HG02885 (cell line): ENCODE data around the gene FAM228B.

Experiments used
- ATAC-seq: cut with Tn5 transposase; IDR thresholded peaks from one replicate; pipeline ENCODE4 v1.9.1; 2021; ENCODE audit warnings: mild to moderate bottlenecking; ENCODE audit not compliant: unreplicated experiment, poor library complexity

Gene FAM228B

DNA sequence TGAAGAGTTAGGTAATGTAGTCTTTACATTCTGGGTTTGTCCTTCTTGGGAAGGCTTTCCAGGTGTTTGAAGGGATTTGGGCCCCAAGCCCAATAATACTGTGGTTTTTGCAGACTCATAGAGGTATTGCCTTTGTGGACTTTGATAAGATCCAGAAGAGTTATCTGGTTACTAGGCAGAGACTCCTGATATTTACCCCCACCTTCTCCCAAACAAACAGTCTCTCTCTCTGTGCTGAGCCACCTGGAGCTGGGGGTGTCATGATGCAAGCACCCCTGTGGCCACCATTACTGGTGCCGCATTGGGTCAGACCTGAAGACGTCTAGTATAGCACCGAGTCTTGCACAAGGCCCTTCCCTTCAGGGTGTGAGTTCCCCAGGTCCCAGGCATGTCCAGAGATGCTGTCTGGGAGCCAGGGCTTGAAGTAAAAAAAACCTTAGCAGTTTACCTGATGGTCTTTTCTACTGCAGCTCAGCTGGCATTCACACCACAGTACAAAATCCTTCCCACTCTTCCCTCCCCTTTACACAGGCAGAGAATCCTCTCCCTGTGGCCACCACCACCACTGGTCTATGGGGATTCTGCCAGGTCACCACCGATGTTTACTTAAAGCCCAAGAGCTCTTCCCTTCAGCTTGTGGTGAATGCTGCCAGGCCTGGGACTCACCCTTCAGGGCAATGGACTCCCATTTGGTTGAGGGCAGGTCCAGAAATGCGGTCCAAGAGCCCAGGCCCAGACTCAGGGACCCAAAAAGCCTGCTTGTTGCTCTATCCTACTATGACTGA, 29.3 kb downstream of the FAM228B start:
- ATAC-seq = no peak

DNA sequence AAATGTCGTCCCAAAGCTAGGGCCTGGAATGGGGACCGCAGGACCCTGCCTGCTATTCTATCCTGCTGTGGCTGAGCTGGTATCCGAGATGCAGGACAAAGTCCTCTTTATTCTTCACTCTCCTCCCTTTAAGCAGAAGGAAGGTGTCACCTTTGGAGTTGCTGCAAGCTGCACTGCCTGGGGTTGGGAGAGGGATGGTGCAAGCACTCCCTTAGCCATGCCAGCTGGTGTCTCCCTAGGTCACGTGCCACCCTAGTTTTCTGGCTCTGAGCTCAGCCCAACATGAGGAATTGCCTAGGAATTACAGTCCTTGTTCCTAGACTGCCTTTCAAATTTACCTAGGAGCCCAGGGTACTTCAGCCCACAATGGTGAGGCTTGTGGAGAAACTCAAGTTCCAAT, 30.2 kb downstream of the FAM228B start:
- no peak for ATAC-seq

DNA sequence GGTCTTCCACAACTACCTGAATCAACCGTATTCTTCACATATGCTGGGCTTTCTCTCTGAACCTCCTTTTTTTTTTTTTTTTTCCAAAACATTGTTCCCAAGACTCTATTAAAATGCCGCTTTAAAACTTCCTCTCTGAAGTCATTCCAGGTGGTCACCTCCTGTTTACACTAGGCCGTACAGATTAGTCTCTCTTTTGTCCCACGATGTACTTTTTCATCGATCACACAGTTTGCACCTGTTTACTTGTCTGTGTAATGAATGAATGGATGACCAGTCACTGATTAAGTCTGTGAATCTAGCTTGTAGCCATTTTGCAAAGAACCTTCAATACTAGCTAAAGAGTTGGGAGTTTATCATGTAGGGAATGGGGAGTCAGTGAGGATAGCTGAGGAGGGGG, 34.9 kb downstream of the FAM228B start:
- ATAC-seq = no peak

DNA sequence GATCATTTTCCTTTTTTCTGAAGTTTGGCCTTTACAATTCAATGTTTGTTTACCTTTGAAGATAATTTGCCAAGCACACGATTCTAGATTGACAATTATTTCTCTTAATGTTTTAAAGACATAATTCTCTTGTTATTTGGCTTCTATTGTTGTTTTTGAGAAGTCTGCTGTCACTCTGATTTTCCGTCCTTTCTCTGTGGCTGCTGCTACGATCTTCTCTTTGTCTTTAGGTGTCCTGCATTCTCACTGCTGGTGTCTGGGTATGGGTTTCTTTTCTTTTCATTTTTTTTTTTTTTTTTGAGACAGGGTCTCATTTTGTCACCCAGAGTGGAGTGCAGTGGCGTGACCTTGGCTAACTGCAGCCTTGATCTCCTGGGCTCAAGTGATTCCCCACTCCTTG, 36.4 kb downstream of the FAM228B start:
- ATAC-seq = no peak

DNA sequence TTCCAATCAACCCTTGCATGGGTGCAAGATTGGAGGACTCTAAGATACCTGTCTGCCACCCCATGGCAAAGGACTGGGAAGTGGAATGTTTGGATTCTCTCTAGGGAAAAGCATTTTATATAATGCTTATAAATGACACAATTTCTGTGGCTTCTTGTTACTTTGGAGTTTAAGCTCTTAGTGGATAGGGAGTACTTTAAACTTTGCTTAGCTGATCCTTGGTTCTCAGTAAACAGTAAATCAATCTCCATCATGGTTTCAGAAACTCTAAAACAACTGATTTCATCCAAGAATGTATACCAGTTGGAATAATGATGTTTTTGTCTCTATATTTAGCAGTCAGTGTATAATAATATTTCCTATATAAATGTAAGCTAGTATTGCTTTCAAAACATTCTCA, 37.5 kb downstream of the FAM228B start:
- ATAC-seq = no peak

DNA sequence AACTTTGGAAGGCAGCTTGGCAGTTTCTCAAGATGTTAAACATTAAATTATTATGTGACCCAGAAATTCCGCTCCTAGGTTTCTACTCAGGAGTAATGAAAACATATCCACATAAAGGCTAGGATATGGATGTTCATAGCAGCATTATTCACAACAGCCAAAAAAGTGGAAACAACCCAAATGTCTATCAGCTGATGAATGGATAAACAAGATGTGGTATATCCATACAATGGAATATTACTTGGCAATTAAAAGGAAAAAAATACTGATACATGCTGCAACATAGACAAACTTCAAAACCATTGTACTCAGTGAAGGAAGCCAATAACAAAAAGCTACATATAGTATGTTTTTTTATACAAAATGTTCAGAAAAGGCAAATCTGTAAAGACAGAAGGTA, 39.2 kb downstream of the FAM228B start:
- no peak for ATAC-seq

DNA sequence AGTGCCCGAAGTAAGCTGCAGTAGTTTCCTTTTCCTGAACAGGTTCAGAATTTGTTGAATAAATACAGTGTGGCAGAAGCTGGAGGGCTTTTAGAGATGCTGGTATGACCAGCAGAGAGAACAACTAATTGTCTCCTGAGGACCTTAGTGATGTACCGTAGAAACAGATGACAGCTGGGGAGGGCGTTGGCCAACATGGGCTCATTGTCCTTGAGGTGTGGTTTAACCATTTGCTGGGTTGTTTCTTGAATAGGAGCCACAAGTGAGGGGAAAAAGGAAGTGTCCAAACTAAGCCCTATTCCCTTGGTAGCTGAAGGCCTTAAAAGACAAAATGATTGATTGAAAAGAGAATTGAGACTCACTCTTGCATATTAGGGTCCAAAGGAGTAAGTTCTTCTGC, 39.9 kb downstream of the FAM228B start:
- ATAC-seq = no peak

DNA sequence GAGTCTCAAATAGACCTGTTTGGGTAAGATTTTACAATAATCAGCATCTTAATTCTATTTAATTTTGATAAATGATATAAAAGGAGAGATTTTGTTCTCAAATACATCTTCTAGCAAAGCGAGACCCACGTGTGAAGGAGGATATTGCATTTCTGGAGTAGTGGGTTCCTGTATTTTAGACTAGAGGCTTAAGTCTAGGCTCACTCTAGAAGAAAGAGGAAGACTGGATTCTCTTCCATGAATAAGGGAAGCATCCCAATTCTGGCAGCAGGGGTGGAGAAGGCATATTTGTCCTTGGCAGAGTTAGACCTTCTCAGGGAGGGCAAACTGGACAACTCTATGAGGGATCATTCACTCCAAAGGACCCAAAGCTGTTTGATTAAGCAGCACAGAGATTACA, 40.3 kb downstream of the FAM228B start:
- ATAC-seq = no peak

DNA sequence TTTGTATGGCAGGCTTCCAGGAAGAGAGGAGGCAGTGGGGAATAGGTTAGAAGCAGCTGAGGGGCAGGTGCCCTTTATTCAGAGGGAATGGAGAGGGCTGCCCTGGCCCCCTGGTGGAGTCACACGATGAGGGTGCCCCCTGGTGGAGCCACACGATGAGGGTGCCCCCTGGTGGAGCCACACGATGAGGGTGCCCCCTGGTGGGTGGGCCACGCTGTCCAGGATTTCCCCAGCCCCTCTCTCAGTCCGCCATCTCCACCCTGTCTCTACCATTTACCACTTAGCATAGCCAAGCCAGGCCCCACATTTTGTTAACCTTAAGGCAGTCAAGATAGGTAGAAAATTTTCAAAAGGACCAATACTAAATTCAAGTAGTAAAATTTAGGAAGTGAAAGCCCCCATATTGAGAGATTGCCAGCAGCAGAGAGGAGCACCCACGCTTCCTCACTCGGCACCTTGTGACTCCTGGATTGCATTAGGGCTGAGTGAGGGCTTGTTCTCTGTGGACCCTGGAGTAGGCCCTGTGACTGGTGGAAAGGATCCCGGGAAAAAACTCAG, 41.2 kb downstream of the FAM228B start:
- ATAC-seq = peak; percentile 86

DNA sequence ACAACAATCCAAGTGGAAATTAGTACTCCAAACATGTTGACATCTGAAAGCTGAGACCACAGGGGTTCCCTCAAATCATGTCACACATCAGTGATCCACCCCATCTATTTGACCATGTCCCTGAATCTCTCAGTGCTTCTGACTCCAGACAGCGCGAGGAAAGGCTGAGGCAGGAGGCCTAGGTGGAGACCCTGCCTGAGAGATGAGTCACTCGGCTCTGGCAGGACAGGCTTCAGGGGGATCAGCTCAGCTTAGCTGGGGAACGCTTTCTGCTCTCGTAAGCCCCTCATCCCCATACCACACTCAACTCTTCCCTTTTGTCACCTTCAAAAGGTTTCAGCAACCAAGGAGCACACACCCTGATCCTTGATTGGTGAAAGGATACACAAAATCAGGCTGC, 45.8 kb downstream of the FAM228B start:
- ATAC-seq = no peak

DNA sequence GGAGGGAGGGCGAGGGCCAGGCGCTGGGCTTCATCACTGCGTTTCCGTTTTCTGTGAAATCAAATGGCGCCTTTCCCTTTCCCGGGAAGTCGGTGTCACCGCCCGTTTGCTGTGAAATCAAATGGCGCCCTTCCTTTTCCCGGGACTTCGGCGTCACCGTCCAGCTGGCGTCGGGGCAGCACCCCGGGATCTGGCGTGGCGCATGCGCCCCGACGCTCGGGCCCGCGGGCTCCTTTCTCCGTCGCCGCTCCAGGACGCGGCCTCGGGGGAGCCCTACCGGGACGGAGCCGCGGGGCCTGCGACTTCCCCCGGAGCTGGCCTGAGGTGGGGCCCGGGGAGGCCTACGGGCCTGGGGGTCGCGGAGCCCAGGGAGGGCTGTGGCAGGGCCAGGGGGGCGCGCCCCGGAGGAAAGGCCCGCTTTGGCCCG, 51.6 kb downstream of the FAM228B start, which contains the start of gene FAM228A:
Gene FAM228A, plus strand, starts transcription at position 203 of the 427 bp plus-strand sequence. CDS start 428 bp downstream, outside the sequence.
- ATAC-seq = no peak

DNA sequence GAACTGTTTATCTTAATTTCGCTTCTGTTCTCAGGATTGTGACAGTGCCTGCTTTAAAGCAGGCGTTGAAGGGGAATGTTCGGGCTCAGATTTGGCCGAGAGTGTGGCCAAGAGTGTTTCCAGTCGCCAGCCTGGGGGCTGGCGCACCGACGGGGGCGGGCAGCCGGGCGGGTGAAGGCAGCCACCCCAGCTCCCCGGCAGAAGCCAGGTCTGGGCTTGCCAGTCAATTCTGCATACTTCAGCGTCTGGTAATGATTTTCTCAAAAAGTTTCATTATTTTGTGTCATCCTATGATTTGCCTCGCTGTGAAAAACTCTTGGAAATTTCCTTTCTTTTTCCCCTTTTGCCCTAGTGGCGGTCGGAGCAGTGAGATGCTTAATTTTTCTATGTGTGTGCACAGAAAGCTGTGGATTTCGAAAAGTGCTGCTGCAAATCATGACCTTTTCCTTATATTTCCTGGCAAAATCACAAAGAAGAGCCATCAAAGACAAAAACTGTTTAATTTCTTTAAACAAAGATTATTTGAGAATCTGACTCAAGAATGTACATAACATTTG, 52.4 kb downstream of the FAM228B start:
- no peak for ATAC-seq

DNA sequence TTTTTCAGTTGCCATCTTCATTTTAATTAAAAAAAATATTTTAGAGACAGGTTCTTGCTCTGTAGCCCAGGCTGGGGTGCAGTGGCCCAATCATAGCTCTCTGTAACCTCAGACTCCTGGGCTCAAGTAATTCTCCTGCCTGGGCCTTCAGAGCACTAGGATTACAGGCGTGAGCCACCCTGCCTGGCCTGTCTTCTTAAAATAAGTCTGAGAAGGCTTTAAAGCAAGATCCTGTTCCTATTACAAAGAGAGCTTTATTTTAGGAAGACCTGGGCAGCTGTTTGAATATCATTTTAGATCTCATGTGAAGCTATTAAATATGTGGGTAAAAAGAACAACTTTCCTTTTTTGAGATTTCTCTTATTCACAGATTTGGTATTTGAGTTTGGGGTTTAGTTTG, 53.1 kb downstream of the FAM228B start:
- no peak for ATAC-seq

DNA sequence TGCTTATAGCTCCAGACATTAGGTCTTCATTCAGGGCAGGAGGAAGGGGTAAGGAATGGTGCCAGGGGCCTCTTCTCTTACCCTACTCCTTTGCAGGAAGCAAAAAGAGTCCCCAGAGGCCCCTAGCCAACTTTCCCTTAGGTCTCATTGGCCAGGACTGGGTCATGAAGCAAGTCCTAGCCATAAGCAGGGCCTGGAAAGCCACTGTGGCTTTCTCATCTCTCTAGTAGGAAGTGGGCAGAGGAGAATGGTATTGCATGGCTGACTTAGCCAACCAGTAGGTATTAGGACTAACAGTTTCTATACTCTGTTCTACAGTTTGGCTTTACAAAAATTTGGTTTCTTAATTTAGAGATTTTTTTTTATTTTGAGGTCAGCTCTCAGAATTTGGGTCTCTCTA, 56.4 kb downstream of the FAM228B start:
- ATAC-seq = no peak

DNA sequence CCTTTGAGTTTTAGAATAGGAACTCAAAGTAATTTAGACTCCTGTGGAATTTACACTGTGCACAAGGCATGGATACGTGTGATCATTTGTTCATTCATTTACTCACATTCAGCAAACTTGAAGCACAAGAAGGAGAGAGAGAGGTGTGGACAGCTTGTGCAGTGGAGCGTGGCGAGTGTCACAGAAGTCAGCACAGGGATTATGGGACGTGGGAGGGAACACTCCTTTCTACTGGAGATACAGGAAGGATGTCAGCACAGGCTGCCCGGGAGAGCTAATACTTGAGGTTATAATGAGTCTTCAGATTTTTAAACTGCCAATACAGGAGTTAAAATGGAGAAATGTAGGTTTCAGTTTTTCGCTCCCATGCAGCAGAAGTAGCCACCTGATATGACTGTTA, 58.6 kb downstream of the FAM228B start:
- no peak for ATAC-seq

DNA sequence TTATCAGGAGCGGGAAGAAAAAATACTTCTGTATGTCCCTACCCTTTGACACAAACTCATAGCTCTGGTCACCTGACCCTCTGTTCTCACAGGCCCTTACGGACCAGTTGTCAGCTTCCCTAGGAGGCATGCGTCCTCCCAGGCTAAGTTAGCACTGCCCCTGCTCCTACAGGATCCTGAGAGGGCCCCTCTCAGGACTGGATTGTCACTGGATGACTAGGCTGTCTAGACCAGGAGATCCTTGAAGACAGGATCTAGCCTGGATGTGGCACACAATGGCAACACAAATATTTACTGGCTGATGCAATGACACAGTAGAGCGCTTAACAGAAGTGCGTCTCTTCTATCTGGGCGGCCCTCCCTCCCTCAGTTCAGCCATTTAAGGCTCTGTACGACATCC, 59.2 kb downstream of the FAM228B start:
- no peak for ATAC-seq

DNA sequence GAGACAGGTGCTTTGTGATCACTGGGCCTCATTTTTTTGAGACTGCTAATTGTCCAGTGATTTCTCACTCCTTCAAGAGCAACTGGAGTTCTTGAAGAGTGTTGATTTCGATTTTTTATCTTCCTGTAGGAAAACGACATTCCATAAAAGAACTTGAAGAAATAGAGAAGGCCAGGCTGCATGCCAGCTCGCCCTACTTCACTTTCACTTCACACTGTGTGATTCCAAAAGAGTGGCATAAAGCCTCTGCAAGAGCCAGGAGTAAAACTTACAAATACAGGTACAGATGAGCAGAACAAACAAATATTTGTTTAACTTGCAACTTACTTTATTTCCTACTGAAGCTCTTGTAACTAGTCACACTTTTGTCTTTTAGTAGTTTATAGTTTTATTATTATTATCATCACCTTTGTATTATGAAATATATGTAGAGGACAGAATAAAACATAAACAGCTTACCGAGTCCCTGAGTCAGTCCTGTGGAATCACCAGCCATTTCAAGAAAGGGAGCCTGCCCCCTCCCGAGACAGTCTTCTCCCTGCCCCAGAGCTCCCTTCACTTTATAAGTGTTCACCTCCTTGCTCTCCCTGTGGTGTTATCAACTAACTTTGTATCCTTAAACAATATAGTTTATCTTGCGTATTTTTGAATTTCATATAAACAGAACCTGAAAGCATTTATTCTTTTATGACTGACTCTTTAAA, 60.2 kb downstream of the FAM228B start:
- ATAC-seq = no peak

DNA sequence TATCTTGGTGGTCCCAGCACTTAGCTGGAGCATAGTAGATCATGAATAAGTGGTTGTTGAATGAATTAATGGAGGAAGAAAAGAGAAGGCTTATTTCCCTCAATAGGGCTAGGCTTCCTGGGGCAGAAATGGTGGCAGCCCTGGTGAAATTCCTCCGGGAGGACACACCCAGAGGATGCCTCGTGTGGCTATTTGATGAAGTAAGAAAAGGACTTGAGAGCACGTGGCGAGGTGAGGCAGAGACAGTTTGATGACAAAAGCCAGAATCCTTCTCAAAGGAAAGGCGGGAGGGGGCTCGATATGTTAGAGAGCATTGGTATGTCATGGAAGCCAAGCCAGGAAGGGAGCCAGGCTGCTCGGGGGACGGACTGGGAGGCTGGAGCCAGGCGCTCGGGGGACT, 66.3 kb downstream of the FAM228B start:
- no peak for ATAC-seq

DNA sequence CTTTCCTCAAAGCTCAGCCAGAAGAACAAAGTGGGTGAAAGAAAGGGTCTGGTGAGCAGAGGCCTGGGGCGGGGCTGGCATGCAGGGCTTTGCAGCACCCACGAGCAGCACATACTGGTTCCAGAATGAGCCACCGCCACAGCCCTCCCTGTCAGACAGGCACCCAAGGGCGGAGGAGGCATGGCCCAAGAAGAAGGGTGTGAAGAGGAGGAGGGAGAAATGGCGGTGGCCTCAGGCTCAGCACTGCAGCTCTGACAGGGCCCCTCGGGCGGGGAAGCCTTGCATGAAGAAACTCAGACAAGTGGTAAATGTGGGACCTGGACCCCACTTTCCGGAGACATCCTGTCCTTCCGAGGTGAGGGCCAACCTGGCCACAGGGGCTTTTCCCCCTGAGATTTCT, 67.2 kb downstream of the FAM228B start:
- no peak for ATAC-seq

DNA sequence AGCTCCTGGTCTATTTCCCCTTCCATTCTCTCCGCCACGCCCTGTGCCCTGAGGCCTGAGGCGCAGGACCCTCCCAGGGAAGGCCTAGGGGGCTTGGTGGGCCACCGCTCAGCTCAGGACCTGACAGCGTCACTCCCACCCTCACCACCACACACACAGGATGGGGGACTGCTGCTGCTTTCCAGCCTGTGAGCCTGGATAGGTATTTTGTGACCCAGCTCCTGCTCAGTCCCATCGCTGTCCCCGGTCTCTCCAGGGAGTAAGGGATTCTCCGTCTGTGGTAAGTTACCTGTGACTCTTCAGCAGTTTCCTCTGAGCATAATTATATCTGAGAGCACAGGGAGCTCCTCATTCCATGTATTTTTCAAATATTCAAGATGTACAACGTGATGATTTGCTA, 67.9 kb downstream of the FAM228B start:
- no peak for ATAC-seq

DNA sequence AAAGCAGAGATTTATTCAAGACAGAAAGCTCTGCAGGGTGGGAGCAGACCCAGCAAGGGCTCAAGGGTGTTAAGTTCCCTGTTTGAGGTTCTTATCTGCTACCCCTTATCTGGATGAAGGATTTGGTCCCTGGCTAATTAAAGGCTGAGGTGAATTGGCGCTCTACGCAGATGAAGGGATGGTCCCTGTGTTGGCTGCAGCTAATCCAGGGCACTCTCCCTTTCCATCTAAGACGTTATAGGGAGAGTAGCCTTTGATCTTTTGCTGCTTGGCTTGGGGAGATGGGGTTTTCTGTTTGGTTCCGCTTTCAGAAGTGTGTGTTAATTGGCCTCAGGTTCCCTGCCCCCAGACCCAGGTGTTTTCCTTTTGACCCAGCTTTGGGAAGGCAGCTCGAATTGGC, 68.6 kb downstream of the FAM228B start:
- no peak for ATAC-seq
